Kidney epithelial cell (primary cell): ENCODE data around the gene PDPR. TPM values are rescaled to one million over a fixed set of nuclear protein-coding genes. Genes with fewer than 3 reads are reported as not detected.
"Not testable (repeated sequence)": the region's sequence is repeated elsewhere in the genome, so short reads cannot be mapped to it uniquely, and the experiment has no call there.

ENCODE experiments used
- DNase-seq: peaks from one replicate; pipeline ENCODE4 v3.0.0-alpha.2; 2010; ENCODE audit warnings: low read depth
- H3K27me3 ChIP-seq: 2 replicates; pipeline ENCODE4 v1.6.0; 2011; ENCODE audit warnings: low read length; ENCODE audit not compliant: control insufficient read depth, insufficient read depth
- H3K36me3 ChIP-seq: 2 replicates; pipeline ENCODE4 v1.5.1; 2011; ENCODE audit warnings: low read length; ENCODE audit not compliant: control insufficient read depth, insufficient read depth
- H3K4me3 ChIP-seq: 2 replicates; pipeline ENCODE4 v1.5.1; 2011; ENCODE audit warnings: low read depth, mild to moderate bottlenecking, control low read depth, low read length
- CTCF ChIP-seq: IDR thresholded peaks from 2 replicates; pipeline ENCODE4 v1.5.1; 2011; ENCODE audit warnings: mild to moderate bottlenecking, moderate library complexity, low read length, control low read depth, inconsistent platforms; ENCODE audit not compliant: insufficient read depth, poor library complexity, severe bottlenecking
- total RNA-seq: library from RNA; depleted of rRNA; stranded (reverse); fragments of >200 nt; gene quantifications from 2 replicates; pipeline ENCODE4 v1.2.3, GENCODE V29; 2015

Gene PDPR
- total RNA-seq, 1 donor from 2014 or later: 26.3 TPM

DNA sequence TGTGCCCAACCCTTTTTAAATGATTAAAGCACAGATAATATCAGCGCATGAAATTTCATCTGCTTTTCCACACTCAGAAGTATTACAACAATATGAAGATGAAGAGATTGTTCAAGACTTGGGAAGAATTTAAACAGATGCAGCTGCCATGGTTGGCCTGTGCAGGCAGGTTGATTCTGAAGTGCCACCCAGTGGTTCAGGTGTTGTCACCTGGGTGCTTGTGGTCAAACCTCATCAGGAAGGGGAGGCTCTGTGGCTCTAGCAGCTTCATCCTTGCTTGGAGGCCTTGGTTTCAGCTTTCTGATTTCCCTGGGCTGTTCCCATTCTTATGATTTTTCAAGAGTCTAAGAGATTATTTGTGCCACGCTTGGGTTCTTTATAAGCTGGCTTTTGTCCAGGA, 37.3 kb downstream of the PDPR start:
- no peak for TF ChIP-seq CTCF
- Histone ChIP-seq H3K27me3 (no peaks in the 10 kb centered on the region), H3K4me3 (no peak overlapping the region), H3K36me3 (peaks cover under 1% of the 10 kb centered on the region)
- DNase-seq: no peak

GRCh38 chr16:70151941-70152509, 37.9 kb downstream of the PDPR start:
- no peak for TF ChIP-seq CTCF
- H3K27me3 ChIP-seq: no peaks in the 10 kb centered on the region
- DNase-seq: no peak
- no peak overlapping the region for H3K4me3 ChIP-seq
- H3K36me3 ChIP-seq: peaks cover 4% of the 10 kb centered on the region

- H3K27me3 ChIP-seq: no peaks in the 10 kb centered on the region
- no peak for TF ChIP-seq CTCF
- H3K4me3 ChIP-seq: no peak overlapping the region
- DNase-seq: no peak
- H3K36me3 ChIP-seq: peaks cover 4% of the 10 kb centered on the region
These were observed 38.6 kb downstream of the PDPR start for GRCh38 chr16:70152578-70153302.

- H3K4me3 ChIP-seq, H3K36me3 ChIP-seq, H3K27me3 ChIP-seq, DNase-seq: not testable (repeated sequence)
These were observed 40.6 kb downstream of the PDPR start for GRCh38 chr16:70154736-70155135.

- no peak for DNase-seq
- TF ChIP-seq CTCF: no peak
- H3K4me3 ChIP-seq: no peak overlapping the region
- peaks cover 8% of the 10 kb centered on the region for H3K36me3 ChIP-seq
- H3K27me3 ChIP-seq: no peaks in the 10 kb centered on the region
These were observed 42.3 kb downstream of the PDPR start for GRCh38 chr16:70156207-70156978.

- Histone ChIP-seq H3K4me3 (no peak overlapping the region), H3K36me3 (peaks cover 8% of the 10 kb centered on the region), H3K27me3 (no peaks in the 10 kb centered on the region)
- no peak for DNase-seq
- TF ChIP-seq CTCF: no peak
These were observed 43.0 kb downstream of the PDPR start for GRCh38 chr16:70157105-70157476.
